ENCODE results near the gene PSME2.
"Not testable (repeated sequence)": the region's sequence is repeated elsewhere in the genome, so short reads cannot be mapped to it uniquely, and the experiment has no call there.

Gene PSME2

GRCh38 chr14:24110523-24110922, 35.9 kb downstream of the PSME2 start:
- no peak for DNase-seq

DNA sequence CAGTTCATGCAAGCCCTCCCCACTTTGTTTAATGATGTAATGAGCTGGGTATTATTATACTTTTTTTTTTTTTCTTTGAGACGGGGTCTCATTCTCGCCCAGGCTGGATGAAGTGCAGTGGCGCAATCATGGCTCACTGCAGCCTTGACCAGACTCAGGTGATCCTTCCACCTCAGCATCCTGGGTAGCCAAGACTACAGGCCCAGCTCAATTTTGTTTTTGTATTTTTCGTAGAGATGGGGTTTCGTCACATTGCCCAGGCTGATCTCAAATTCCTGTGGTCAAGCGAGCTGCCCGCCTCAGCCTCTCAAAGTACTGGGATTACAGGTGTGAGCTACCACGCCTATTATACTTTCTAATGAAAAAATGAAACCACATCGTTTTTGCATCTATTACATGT, 36.4 kb downstream of the PSME2 start:
- no peak for DNase-seq

GRCh38 chr14:24108336-24108874, 38.0 kb downstream of the PSME2 start:
- no peak for DNase-seq

DNA sequence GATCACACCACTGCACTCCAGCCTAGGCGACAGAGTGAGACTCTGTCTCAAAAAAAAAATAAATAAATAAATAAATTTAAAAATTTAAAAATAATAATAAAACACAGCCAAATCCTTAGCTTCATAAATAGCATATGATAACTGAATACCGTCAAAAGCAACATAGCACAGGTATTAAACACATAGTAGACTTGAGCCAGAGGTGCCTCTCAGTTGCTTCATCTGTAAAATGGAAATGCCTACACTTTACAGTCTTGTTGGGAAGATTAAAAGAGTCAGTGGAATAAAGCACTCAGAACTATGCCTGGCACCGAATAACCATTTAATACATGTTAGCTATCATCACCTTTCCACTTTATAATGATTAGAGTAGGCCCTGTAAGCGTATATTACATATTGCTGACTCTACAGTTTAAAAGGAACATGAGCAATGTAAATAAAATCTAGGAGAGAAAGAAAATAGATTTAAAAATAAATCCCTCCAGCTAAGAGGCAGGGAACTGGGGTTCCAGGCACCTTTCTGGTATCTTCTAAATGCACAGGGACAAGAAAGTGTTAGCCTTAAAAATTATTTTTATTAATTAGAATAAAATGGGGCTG, 39.6 kb downstream of the PSME2 start:
- DNase-seq: no peak

GRCh38 chr14:24105609-24106239, 40.7 kb downstream of the PSME2 start:
- not testable (repeated sequence) for DNase-seq

DNA sequence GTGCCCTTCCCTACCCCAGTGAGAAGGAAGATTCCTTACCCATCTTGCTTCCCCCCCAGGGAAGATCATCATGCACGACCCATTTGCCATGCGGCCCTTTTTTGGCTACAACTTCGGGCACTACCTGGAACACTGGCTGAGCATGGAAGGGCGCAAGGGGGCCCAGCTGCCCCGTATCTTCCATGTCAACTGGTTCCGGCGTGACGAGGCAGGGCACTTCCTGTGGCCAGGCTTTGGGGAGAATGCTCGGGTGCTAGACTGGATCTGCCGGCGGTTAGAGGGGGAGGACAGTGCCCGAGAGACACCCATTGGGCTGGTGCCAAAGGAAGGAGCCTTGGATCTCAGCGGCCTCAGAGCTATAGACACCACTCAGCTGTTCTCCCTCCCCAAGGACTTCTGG, 43.0 kb downstream of the PSME2 start:
- DNase-seq: no peak

GRCh38 chr14:24102357-24103048, 43.9 kb downstream of the PSME2 start:
- DNase-seq: no peak

DNA sequence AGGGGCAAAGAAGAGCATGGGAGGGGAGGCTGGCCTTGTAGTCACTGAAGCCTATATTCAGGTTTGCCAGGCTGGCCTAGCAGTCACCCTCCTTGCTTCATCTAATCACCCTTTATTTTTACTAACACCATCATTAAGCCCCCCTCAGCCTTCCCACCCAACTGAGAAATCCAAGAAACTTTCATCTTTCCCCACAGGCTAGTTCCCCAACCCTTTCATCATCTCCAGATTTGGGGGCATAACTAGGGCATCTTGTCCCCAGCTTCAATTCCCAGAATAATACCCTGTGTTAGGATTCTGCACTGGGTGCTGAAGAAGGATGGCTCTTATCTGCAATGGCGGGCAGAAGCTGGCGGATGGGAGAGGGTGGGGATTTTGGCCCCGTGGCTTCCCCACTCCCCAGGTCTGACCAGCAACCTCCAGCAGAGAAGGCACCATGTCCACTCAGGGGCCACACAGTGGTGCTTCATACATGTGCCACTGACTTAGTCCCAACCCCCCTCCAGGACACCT, 45.4 kb downstream of the PSME2 start:
- no peak for DNase-seq

DNA sequence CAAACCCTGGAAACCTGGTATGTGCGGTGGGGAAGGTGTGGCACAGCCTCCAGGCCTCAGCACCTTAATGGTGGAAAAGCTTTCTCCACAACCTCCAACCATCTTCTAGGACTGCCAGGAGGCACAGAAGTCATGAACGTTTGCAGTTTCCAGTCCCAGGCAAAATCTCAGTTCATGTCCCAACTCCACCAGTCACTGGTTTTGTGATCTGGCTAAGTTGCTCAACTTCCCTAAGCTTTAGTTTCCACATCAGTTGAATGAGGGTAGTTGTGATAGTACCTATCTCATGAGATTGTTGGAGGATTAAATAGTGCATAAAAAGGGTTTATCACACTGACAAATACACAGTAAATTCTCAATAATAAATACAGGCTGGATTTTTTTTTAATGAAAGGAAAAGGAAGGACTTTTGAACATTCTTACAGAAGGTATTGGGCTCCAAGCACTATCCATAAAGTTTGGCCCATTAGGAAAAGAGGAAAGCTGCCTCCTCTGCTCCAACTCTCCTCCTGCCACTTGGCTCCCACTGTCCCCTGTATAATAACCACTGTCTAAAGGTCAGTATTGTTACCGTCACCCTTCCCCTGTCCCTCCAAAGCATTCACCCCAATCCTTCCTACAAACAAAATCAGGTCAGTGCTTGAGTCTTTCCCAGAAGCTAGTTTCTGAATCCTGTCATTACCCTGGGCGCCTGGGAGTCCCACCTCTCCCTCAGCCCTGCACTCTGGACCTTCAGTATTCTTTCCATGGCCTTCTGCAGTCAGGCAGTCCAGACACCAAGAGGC, 46.0 kb downstream of the PSME2 start:
- no peak for DNase-seq

GRCh38 chr14:24098927-24099813, 47.2 kb downstream of the PSME2 start:
- no peak for DNase-seq

DNA sequence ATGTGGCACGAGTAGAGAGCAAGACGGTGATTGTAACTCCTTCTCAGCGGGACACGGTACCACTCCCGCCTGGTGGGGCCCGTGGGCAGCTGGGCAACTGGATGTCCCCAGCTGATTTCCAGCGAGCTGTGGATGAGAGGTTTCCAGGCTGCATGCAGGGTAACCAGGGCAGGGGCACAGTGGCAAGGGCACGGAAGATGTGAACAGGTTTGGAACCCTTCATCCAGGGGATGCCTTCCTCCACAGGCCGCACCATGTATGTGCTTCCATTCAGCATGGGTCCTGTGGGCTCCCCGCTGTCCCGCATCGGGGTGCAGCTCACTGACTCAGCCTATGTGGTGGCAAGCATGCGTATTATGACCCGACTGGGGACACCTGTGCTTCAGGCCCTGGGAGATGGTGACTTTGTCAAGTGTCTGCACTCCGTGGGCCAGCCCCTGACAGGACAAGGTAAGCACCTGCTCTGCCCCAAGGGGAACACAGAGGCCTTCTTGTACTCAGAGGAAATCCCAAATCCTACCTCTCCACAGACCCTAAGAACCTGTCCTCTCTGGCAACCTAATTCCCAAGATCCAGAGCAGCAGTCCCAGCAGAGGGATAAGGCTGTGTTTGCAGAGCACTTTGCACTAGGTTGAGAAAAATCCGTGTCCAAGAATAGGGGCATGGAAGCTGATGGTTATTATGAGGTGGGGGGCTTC, 48.0 kb downstream of the PSME2 start:
- no peak for DNase-seq

GRCh38 chr14:24096545-24097181, 49.7 kb downstream of the PSME2 start:
- no peak for DNase-seq

DNA sequence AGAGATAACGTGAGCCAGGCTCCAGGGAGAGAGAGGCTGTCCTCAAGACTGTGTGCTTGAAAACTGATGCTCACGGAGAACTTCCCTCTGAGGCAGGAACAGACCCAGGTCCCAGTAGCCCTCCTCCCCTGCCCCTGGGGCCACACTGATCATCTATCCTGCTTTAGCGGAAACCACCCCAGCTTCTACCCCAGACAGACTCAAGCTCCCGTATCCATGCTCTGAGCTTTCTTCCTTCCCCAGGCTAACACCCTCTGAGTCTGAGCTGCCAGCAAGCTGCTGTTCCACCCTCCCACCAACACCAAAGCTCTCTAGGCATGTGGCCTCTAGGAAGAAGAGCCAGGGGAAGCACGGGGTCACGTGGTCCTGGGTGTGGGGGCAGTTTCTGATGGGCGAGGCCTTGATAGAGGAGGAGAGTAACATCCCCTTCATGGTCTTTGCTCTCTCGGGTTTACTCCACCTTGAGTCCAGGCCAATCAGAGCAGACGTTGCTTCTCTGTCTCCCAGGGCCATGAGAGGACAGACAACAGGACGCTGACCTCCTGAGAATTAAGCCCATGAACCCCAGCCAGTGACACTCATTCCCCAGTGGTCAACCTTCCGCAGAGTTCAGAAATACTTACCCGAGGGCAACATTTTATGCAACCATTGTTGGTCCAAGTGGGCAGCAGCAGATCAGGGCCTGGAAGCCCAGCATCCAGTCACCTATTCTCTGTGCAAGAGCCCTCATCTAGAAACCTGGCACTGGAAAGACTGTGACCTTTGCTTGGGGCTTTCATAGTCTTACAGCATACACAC, 50.9 kb downstream of the PSME2 start:
- DNase-seq: peak in 1 of 2 donors; percentile 7

DNA sequence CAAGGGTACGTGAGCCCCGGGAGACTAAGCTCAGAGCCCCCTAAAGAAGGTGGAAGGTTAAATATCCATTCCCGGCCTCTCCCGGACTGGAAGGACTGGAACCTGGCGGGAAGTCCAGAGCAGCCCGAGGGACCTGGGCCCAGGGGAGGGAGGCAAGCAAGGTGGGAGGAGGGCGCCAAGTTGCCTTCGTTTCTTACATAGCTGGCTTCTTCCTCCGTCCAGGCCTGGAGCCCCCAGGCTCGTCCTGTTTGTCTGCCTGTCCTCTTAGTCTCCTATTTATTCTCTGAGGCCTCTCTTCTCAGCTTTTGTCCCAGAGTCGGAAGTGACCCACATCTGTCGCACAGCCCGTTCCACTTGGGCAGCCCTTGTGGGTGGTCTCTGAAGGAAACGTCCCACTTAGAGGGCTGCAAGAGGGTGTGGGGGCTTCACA, 51.6 kb downstream of the PSME2 start:
- peak in 1 of 2 donors; percentile 27 for DNase-seq

GRCh38 chr14:24093901-24094840, 52.2 kb downstream of the PSME2 start, which contains the start of gene PCK2:
Gene PCK2 (plus strand): TSS chr14:24094311. CDS start chr14:24094406, 95 bp downstream.
- DNase-seq: peak; percentile 73 to 74

Data from hippocampal formation (tissue), 2 donors.